ENCODE measurements around the gene GTF2H1. TPM values are rescaled to one million over a fixed set of nuclear protein-coding genes. Genes with fewer than 3 reads are reported as not detected.
A peak's percentile ranks its signal among the peaks of the same experiment; 100 is the strongest.

The GTF2H1 gene
- 10 to 100 TPM; 23.4 to 50.4 (median 36.3) TPM for polyA plus RNA-seq (ENCODE audit: insufficient read length in 10 of 10)
- long read RNA-seq, donor 1, partial matches to known transcripts: 0 of 5 reads
- long read RNA-seq, donor 1, other reads (novel, unspliced or antisense): 0 of 5 reads
- long read RNA-seq, donor 2, partial matches to known transcripts: 0 of 5 reads
- long read RNA-seq, donor 2, other reads (novel, unspliced or antisense): 0 of 5 reads
- long read RNA-seq, donor 3: 0 reads
- long read RNA-seq, donor 4, partial matches to known transcripts: 0 of 1 reads
- long read RNA-seq, donor 4, other reads (novel, unspliced or antisense): 0 of 1 reads
- long read RNA-seq, donor 5, transcript GTF2H1-201 (15 exons, 2,982 nt): major isoform, 6 of 8 reads
- long read RNA-seq, donor 5, partial matches to known transcripts: 0 of 8 reads
- long read RNA-seq, donor 5, other reads (novel, unspliced or antisense): 0 of 8 reads
- long read RNA-seq, donor 6, partial matches to known transcripts: 0 of 4 reads
- long read RNA-seq, donor 6, other reads (novel, unspliced or antisense): 0 of 4 reads
- long read RNA-seq, donor 7, partial matches to known transcripts: 12 of 20 reads
- long read RNA-seq, donor 7, other reads (novel, unspliced or antisense): 0 of 20 reads
- long read RNA-seq, donor 8, partial matches to known transcripts: 0 of 5 reads
- long read RNA-seq, donor 8, other reads (novel, unspliced or antisense): 0 of 5 reads
- long read RNA-seq, donor 9, partial matches to known transcripts: 0 of 1 reads
- long read RNA-seq, donor 9, other reads (novel, unspliced or antisense): 0 of 1 reads

DNA sequence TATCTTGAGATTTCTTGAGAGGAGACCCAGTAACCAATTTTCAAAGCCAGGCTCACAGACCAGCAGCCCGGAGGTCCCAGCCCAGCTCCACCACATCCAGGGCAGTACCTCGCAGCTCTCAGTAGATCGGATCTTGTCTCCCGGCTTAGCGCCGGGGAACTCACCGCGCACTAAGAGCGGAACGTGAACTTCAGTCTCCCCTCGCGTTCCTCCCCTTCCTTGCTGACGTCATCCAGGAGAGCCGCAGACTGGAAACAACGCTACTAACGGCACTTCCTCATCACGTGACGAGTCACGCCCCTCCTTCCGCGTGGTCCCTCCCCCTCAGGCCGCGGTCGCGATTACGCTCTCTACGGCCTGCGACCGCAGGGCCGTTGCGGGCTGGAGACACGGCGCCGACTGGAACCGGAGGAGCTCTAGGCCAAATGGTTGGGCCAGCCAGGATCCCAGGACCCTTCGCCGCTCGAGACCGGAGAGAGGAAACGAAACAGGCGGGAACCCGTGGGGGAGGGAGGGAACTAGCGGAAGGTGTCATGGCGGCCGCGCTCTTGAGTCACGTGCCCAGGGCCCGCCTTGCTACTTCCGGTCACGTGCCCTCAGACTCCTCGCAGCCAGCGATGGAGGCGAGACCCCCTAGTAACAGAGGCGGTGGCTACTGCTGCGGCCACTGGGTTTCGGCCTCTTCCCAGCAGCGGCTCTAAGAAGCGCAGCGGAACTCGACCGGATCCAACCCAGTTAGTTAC, at the start of gene GTF2H1, which contains the start of gene HPS5:
TSS of gene GTF2H1 (plus strand) at position 599 of the 743 bp plus-strand sequence. CDS start 10,508 bp downstream, outside the sequence.
TSS of gene HPS5 (minus strand) at position 172 of the 743 bp plus-strand sequence. CDS start 4,282 bp downstream, outside the sequence.
- peak; percentile 98 to 99 (median 99) for DNase-seq

DNA sequence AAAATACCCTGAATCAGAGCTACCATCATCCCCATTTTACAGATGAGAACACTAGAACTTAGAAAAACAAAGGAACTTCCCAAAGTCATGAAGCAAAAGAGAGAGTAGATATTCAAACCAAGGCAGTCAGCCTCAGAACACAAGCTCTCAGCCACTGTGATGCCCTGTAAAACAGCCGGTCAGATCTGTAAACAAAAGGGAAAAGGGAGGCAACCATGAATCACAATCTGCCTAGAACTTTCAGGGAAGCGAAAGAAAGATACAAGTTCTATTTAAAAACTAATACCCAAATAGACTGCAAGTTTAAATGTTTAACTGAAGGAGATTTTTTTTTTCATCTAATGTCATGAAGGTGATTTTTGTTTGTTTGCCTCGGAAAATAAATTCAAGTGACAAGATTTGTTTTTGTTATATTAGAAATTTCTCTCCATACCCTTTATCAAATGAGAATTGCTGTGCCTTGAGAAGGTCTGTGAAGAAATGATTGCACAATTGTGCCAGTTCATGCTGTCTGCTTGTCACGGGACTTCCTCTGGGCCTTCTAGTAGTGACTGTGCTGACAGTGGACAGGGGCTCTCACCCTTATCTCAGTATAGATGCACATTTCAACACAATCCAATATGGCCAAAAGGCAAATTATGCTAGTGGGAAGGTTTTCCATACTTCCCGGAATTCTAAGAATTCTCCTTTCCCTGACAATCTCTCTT, 44.6 kb upstream of the GTF2H1 start:
- peak in 2 of 3 donors; percentile 6 to 15 for DNase-seq

DNA sequence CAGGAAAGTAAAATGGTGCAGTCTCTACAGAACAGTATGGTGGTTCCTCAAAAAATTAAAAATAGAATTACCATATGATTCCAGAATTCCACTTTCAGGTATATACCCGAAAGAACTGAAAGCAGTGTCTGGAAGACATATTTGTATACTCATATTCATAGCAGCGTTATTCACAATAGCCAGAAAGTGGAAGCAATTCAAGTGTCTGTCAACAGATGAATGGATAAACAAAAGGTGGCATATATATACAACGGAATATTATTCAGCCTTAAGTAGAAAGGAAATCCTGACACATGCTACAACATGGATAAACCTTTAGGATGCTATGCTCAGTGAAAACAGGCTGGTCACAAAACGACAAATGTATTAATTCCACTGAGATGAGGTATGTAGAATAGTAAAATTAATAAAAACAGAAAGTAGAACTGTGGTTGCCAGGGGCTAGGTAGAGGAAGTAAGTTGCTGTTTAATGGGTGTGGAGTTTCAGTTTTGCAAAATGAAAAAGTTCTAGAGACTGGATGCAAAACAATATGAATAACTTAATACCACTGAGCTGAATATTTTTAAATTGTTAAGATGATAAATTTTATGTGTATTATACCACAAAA, 41.8 kb upstream of the GTF2H1 start:
- no peak for DNase-seq

DNA sequence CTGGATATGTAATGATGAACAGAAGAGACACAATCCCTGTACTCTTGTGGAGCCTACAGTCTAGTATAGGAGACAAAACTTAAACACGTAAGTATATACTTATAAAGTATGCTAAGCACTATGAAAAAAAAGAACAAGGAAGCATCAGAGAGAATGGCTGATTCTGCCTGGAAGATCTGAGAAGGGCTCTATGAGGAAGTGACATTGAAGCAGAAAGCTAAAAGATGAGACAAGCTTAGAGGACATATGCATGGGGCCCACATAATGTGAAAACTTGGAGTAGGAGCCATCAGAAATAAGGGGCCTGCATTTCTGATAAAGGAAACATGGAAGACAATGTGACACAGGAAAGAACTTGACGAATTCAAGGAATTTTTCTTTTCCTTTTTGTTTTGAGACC, 39.7 kb upstream of the GTF2H1 start:
- no peak for DNase-seq

DNA sequence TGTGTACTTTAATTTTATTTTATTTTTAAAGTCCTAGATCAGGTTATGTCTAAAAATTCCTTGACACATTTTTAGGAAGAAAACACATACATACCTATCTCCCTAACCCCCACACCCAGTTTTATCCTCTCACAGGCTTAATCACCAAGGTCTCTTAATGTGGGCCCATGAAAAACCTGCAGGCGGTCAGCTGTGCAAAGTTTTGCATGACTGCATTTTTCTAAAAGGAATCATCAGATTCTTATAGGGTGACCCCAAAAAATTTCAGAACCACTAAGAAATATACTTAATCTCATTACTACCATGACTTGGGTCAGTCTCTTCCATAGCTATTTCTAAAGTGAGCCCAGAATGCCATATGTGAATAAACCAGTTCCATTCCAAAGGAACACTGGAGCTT, 36.5 kb upstream of the GTF2H1 start:
- no peak for DNase-seq

DNA sequence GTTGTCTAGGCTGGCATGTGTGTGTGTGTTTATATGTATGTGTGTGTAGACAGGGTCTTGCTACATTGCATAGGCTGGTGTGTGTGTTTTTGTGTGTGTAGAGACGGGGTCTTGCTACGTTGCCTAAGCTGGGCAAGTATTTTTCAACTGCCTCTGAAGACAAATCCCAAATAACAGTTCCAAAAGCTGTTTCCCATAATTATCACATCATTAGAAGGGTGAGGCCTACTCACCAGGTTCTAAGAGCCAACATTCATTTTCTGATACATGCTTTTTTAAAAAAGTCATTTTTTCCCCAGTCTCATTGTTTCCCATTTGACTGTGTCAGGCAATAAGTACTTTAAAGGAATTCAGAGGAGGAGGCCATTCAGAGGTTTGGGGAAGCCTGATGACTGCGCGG, 33.5 kb upstream of the GTF2H1 start:
- DNase-seq: no peak

DNA sequence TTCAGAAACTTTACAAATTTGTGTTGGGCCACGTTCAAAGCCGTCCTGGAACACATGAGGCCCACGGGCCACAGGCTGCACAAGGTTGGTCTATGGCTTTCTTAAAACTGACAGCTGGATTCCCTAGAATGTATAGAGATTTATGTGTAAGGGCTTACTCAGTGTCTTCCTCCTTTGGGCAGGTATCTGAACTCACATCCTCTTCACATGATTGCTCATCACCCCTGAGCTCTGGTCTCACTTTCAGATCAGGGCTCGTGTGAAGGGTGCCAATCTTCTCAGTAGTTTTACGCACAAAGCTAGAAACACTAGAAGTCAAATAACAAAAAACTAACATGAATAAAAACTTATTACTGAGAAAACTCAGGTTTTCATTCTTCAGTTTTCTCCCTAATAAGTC, 27.5 kb upstream of the GTF2H1 start:
- DNase-seq: no peak

DNA sequence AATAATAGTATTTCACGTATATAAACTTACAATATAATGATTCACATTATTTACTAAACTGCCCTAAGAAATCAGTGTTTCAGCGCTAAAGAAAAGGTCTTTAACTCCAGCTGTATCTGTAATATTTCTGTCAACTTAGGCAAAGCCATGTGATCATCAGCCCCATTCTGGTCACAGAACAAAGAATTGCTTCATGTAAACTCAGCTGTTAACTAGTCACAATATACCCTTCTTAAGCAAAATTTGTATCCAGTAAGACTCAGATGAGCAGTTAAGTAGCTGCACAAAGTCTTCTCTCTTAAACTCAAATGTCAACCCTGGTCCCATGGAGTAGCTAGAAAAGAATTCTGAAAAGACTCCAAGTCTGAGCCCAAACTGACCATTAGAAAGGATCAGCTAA, 27.1 kb upstream of the GTF2H1 start:
- DNase-seq: no peak

DNA sequence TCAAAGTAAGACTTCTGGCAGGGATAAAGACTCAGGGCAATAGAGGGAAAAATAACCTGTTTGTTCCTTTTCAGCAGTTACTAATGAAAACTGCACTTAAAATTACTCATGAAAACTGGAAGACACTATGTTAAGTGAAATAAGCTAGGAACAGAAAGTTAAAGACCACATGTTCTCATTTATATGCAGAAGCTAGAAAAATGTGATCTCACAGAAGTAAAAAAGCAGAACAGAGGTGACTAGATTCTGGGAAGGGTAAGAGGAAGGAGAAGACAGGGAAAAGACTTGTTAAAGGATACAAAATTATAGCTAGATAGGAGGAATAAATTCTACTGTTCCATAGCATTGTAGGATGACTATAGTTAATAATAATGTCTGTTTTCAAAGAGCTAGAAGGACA, 22.6 kb upstream of the GTF2H1 start:
- no peak for DNase-seq

DNA sequence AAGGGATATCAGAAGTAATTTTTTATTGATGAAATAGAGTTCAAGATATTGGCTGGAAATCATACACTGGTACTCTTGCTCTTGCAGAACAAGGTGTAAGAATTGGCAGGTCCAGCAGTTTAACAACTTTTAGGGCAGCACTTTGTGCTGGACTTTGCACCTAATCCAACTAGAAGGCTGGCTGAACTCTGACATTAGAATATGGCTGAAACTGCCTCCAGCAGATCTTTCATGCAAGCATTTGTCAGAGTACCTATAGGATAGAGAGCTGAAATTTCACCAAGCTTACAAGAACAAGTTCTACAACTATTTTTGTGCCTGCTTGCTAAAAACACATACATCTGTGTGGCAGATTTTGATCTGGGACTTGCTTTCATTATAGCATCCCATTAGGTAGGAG, 17.6 kb upstream of the GTF2H1 start:
- DNase-seq: no peak

DNA sequence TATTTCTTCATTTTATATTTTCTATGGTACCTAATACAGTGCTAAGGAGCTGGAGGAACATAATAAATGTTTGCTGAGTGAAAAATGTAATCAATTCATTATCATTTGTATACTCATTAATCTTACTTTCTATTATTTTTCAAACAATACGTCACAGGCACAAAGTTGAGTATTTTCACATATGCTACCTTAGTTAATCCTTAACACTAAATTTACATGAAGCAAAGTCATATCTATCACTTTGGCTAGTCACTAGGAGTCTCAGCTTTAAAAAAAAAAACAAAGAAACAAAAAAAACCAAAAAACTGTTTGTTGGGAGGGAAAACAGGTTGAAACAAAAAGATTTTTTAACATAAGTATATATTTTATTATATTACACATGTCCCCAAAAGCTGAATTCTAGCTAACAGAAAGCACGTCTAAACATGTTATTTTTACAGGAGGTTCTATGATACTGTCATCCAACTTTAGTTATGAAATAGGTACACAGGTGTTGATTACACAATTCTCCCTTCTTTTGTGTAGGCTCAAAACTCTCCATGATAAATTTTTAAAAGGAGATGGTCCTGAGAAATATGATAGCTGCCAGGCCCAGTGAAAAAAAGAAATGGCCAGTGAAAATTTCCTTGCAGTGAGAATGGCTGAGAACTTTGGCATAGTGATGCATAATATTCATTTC, 14.8 kb upstream of the GTF2H1 start:
- DNase-seq: no peak

DNA sequence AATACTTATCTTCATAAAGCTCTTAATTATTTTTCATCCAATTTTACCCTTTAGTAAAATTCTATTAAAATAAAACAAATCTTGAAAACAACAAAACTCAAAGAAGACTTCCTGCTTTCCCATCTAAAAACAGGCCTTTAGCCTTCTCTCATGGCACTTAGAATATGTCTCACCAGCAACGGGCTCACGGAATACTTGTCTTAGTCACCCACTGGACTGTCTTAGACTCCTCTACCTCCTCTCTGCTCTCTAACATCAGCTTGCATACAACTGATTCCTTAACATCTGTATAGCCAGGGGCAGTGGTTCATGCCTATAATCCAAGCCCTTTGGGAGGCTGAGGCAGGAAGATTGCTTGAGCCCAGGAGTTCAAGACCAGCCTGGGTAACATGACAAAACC, 14.1 kb upstream of the GTF2H1 start:
- no peak for DNase-seq

DNA sequence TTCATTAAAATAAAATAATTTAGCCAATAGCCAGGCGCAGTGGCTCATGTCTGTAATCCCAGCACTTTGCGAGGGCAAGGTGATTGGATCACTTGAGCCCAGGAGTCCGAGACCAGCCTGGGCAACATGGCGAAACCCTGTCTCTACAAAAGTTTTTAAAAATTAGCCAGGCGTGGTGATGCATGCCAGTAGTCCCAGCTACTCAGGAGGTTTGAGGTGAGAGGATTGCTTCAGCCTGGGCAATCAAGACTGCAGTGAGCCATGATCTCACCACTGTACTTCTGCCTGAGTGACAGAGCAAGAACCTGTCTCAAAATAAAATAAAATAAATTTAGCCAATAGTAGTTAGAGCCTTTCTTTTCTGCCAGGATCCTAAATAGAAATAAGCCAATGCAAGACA, 12.7 kb upstream of the GTF2H1 start:
- no peak for DNase-seq

DNA sequence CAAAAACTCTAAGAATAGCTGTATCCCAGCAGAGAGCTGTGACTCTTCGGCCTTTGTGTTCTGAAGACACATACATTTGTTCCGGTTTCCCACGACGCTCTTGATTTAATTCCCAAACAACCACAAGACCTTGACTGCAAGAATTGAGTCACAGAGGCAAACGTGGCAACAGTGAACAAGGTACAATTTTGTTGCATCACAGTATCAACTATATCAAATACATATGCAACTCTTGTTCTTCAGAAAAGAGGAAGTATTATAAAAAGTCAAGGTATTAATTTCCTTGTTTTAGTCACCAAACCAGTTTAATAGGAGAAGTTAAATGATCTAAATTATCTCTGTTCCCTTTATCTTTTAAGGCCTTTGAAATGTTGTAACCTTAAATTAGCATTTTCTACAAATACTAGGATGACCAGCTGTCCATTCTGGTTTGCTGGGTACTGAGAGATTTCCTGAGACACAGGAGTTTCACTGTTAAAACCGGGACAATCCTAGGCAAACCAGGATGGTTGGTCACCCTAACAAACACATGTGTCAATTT, 11.5 kb upstream of the GTF2H1 start:
- DNase-seq: peak in 1 of 3 donors; percentile 0

DNA sequence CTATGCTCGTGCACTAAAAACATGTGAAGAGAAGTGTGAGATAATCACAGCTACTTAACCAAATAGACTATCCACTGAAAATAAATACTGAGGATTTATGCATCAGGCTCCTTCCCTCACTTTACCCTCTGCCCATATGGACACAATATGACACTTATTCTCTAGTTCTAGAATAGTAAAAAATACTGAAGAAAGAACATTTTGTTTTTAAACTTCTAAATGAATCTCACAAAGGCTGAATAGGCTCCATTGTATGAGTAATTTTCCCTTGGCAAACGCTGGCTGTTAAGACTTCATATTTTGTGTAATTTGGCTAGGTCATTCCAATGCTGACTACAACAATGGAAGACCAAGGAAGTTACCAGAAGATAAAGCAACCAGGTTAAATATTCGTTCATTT, 10.4 kb upstream of the GTF2H1 start:
- DNase-seq: no peak

DNA sequence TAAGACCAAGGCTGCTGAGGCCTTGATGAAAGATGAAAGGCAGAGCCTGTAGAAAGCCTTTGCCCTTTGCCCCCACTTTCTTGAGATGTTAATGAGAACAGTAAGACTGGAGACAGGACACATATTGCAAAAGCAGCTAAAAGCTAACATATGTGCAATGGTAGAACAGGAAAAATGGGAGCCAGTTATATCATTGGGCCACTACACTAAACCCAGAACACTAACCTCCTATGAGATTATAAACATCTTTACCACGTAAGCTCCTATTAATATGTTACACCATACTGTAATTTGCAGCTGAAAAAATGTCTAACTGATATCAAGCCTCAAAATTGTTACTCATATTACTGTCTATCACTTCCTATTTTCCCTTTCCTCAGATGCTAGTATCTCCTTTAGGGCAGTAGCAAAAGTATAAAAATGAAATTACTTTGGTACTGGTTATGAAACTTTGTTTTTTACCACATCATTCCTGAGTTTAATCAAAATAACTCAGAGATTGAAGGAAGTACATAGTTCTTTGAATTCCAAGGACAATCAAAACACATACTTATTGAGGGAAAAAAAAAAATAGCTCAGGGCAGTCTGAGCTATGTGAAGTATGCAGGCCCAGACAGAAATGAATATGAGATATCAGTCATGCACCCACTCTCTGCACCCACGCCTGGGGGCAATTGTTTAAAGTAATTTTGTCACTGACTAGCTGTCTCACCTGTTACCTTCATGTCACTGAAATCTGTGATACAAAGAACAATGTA, 9.5 kb upstream of the GTF2H1 start:
- peak in 1 of 3 donors; percentile 38 for DNase-seq

DNA sequence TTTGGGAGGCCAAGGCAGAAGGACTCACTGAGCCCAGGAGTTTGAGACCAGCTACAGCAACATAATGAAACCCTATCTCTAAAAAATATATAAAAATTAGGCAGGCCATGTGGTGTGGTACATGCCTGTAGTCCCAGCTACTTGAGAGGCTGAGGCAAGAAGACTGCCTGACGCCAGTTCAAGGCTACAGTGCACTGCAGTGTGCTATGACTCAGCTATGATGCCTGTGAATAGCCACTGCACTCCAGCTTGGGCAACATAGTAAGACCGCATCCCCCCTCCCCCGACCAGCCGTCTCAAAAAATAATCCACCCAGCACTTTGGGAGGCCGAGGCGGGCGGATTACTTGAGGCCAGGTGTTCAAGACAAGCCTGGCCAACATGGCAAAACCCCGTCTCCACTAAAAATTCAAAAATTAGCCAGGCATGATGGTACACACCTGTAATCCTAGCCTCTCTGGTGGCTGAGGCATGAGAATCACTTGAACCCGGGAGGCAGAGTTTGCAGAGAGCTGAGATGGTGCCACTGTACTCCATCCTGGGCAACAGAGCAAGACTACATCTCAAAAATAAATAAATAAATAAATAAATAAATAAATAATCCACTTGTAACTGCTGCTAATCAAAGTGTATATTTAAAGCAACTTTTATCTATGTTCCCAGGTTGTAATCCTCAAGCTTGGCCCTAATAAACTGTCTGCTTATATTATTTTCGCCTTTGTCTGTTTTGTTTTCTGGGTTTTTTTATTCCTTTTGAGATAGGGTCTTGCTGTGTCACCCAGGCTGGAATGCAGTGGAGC, 8.2 kb upstream of the GTF2H1 start:
- DNase-seq: no peak

DNA sequence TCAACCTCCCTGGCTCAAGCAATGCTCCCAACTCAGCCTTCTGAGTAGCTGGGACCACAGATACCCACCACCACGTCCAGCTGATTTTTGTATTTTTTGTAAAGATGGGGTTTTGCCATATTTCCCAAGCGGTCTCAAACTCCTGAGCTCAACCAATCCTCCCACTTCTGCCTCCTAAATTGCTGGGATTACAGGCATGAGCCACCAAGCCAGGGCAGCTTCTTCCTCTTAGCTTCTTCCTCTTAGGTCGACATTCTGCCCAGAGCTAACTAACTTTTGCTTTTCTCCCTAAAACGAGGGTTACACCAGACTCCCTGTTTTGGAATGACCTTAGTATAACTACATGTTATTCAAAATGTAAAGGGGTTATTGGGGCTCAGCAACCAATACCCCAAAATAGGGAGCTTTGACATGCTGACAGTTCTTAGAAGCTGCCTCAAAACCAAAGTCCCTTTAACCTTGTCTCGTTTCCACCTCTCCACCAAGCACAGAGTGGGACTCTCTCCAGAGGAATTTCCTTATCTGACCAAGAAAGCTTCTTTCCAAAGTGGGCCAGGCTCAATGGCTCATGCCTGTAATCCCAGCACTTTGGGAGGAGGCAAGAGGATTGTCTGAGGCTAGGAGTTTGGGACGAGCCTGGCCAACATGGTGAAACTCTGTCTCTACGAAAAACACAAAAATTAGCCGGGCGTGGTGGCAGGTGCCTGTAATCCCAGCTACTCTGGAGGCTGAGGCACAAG, 7.4 kb upstream of the GTF2H1 start:
- DNase-seq: no peak

All from muscle of back (tissue), 13 donors.